Stimulated activated CD8-positive, alpha-beta memory T cell treated with anti-CD3 and anti-CD28 coated beads, Interleukin-12 subunit alpha, Interleukin-12 subunit beta, amount 100 ng/mL, for 24 hours (primary cell): Measurements from ENCODE around the gene BCAT1.
"Not testable (repeated sequence)": the region's sequence is repeated elsewhere in the genome, so short reads cannot be mapped to it uniquely, and the experiment has no call there.

ENCODE experiments used
- DNase-seq: peaks from one replicate; pipeline ENCODE4 v3.0.0-alpha.2; 2020; ENCODE audit errors: extremely low read depth

Gene BCAT1

GRCh38 chr12:24818351-24818750, 130.6 kb downstream of the BCAT1 start:
- no peak for DNase-seq

GRCh38 chr12:24815114-24815423, 133.8 kb downstream of the BCAT1 start:
- DNase-seq, result no peak

DNA sequence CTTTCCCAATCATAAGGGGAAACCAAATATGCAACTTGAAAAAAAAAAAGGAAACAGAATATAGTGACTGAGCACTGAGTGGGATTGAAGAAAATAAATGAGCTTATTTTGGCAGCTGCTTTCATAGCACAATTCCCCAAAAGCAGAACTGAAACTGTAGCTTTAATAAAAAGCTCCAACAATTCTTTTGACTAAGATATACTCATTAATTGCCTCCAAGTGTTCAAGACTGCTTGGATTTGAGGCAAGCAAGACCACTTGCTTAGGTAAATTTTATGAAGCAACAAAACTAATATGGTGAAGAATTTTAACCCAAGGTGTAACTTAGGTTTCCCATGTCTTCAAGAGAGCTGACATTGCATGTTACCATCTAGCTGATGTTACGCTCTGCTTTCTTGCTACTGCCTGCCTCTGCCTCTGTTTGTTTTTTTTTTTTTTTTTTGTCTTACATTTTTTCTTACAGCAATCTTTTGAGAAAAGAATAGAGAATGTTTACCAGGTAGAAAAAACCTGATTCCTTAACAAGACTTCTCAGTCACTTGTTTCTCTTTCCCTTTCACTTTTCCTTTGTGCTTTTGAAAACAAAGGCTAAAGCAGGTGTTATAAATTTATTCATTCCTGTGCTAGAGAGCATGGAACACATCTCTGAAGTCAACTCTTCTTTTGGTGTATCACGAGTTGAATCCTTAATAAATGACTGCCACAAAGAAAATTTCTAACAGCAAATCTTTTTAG, 134.4 kb downstream of the BCAT1 start:
- DNase-seq, result no peak

GRCh38 chr12:24810378-24810777, 138.5 kb downstream of the BCAT1 start:
- no peak for DNase-seq

DNA sequence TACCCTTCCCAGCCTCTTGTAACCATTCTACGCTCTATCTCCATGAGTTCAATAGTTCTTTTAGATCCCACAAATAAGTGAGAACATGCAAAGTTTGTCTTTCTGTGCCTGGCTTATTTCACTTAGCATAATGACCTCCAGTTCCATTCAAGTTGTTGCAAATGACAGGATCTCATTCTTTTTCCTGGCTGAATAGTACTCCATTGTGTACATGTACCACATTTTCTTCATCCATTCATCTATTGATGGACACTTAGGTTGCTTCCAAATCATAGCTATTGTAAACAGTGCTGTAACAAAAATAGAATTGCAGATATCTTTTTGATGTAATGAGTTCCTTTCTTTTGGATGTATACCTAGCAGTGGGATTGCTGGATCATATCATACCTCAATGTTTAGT, 139.6 kb downstream of the BCAT1 start:
- DNase-seq, result not testable (repeated sequence)

- DNase-seq, result no peak
These were observed 140.2 kb downstream of the BCAT1 start for GRCh38 chr12:24808651-24809050.

- no peak for DNase-seq
These were observed 142.5 kb downstream of the BCAT1 start for GRCh38 chr12:24806386-24806785.

DNA sequence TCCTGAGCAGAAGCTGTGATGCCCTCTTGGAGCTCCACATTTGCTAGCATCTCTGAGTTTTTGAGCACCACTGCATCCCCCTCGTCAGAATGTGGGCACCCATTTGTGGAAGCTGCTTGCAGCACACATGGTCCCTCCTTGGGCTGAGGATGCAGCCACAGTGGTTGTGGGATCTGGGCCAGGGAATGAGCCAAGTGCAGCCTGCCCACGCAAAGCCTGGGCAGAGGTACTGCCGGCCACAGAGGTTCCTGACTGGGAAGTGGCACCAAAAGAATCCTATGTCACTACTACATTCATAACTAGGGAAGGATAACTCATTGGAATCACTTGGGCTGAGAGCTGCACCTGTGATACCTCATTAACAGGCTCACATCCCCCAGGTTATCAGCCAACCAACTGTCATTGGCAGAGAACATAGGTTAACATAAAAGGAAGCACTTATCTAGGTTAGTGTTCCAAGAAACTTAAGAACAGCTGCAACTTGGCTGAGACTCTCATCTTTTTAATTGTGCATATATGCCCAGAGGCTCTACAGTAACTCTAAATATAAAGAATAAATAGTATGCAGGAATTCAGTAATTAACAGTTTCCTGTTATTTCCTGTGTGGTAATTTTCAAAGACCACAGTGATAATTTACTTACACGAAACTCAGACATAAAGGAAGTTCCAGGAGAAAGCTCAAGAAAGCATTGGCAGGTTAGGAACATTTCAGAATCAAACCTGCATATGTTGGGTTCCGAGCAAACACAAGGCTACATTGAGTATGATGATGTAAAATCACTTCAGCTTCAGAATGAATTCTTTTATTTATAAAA, 145.3 kb downstream of the BCAT1 start:
- DNase-seq, result no peak

- no peak for DNase-seq
These were observed 150.6 kb downstream of the BCAT1 start for GRCh38 chr12:24798335-24798734.

DNA sequence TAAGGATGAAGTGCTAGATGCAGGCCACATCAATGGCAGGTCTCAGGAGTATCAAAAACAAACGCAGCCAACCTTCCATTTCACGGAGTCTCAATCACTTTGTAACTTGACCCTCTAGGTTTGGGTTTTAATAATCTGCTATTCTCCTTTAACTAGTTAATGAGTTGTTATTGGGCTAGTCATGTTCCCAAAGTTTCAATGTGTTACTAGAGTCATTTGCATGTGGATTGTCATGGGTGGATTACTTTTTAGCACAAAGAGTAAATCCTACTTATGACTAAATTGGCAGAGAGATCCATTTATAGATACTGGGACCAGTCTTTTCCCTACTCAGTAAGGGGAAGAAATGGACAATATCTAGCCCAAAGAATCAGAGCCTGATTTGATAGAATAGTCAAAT, 151.0 kb downstream of the BCAT1 start:
- DNase-seq, result no peak

- no peak for DNase-seq
These were observed 152.0 kb downstream of the BCAT1 start for GRCh38 chr12:24796876-24797275.

DNA sequence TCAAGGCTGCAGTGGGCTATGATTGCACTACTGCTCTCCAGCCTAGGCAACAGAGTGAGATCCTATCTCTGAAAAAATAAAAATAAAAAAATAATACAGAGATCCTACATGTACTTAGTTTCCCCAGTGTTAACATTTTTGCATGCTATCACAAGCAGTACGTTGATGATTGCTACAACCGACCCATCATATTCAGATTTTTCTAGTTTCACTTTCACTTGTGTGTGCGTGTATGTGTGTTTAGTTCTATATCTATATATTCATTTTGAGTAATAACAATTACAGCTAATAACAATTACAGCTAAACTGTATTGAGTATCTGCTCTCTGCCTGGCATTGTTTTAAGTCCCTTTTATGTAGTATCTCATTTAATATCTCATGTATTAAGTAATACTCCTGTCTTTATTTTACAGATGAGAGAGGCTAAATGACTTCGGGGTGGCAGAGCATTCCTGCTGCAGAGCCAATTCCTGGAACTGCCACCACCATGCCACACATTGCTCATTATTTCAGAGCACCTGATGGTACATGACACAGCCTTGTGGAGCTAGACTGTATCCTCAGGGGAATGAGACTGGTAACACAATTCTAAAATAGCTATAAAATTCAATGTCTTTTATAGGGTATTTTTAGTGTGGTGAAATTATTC, 153.1 kb downstream of the BCAT1 start:
- DNase-seq, result no peak

DNA sequence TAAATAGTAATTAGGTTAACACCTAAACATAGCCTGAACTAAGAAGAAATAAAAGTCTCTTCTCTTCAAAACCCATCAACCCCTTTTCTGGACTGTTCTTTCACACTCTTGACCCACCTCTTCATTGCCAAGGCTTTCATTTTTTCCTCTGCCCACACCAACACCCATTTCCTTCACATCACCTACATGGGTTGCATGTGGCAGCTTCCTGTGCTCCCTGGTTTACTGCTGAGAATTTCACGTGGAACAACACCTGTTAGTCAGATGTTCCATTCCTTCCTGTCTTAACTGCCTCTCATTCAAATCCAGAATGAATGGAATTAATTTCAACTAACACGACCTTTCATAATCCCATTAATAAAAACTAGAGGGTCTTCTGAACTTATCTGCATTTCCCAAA, 157.3 kb downstream of the BCAT1 start:
- DNase-seq, result no peak

DNA sequence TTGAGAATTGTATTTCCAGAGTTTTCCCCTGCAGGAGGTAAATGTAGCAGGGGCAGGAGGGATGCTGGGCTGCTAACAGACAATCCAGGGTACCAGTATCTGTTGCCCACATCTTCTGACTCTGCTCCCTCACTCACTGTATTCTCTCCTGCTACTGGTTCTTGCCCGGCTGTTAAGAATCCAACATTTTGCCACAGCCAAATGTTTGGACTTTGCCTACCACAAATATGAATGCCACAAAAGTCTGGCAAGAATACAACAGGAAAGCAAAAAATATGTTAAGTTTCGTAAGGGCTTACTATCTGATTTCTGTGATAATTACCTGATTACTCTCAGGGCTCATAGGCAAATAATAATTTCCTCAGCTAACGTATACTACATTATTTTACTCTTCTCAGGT, 160.0 kb downstream of the BCAT1 start:
- DNase-seq, result no peak

DNA sequence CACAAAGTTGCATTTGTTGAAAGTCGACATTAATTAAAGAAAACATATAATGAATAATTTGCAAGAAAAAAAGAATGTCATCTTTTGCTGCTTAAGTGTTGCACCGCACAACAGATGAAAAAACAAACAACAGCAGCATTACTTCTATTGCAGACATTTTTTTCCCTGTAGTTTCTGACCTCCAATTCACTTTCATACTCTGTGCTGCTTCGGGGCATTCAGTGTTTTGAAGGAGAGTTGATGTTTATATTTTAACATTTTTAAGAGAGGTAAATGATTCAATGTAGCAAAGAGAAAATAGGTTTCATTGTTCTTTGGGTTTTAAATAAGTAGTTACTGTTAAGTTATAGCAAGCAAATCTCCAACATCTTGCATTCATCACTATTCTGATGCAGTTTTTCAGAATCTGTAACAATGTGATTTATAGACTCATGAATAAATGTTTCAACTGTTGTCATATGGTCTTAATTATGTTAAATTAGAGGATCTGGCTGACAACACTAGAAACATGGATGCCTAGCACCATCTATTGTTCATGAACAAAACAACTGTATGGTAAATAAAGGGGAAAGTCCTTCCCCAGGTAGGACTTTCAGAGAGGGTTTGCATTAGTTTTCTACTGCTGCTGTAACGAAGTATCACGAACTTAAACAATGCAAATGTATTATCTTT, 168.1 kb downstream of the BCAT1 start:
- DNase-seq, result no peak

DNA sequence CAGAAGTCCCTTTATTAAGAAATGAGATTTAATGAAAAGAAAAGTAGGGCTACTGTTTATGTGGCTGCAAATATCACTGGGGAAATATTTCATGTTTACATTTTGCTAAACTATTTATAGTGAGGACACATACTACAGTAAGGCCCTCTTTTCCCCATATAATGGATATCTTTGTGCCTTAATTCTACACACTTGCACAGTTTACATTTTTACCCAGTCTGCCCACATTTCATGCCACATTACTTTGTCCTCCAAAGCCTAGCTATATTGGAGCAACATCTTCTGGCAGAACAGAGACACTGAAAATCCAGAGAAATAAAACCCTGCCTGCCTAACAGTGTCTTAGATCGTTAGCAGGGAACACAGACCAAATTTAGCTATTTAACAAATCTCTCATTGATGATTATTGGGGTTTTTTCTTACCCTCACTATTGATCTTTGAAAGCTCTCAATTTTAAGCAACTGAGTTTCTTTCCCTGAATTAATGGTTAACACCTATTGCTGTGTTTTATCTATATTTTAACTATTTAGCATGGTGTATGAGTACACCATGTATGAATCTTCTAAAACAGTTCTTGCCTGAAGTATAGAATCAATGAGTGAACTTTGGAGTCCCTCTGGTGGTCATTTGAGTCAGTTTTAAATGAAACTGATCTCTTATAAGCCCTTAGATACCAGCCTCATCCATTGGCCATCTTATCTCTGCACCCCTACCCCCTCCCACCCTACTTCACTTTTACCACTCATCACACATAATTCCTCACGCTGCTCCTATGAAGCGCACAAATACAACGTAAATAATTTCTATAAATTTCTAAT, 170.2 kb downstream of the BCAT1 start:
- no peak for DNase-seq

GRCh38 chr12:24777359-24777758, 171.5 kb downstream of the BCAT1 start:
- DNase-seq, result no peak

DNA sequence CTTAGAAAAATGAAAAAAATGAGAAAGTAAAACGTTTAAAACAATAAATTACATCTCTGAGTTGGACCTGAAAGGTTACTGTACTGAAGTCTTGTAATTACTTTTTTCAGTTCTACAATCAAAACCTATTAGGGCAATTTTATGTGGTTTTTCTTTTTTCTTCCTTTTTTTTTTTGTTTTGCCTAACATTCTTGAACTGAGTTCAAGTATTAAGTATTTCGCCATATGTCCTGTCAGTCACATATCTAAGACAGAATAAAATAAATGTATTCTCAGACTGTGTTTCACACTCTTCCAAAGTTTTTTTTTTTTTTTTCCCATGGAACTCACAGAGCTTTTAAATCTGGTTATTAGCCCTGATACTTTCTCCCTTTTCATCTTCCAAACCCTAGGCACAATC, 172.0 kb downstream of the BCAT1 start:
- no peak for DNase-seq

DNA sequence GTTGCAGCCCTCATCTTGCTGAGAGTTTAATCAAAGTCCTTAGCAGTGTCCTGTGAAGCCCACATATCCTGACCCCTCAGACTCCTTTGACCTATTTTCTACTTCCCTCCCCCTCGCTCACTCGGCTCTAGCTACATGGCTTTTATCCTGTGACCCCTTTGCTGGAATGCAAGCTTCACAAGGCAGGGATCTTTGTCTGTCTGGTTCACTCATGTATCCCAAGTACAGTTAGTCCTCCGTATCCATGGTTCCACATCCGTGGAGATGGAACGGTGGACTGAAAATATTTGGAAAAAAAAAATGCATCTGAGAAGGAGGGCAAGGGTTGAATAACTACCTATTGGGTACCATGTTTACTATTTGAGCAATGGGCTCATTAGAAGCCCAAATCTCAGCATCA, 173.8 kb downstream of the BCAT1 start:
- no peak for DNase-seq

- no peak for DNase-seq
These were observed 174.9 kb downstream of the BCAT1 start for GRCh38 chr12:24773996-24774395.

- no peak for DNase-seq
These were observed 176.1 kb downstream of the BCAT1 start for GRCh38 chr12:24772813-24773212.

GRCh38 chr12:24770821-24771220, 178.1 kb downstream of the BCAT1 start:
- DNase-seq, result no peak
